Brain microvascular endothelial cell (primary cell): ENCODE measurements around the gene MET.

ENCODE experiments used
- DNase-seq: peaks from one replicate; pipeline ENCODE4 v3.0.0-alpha.2; 2020
- H3K27ac ChIP-seq: fragments of 250-450 bp; sonication (Bioruptor Pico); 2 replicates; pipeline ENCODE4 v1.5.1; 2020; ENCODE audit warnings: mild to moderate bottlenecking, moderate library complexity
- H3K27me3 ChIP-seq: fragments of 250-450 bp; sonication (Bioruptor Pico); replicated peaks from 2 replicates; pipeline ENCODE4 v1.5.1; 2020; ENCODE audit warnings: mild to moderate bottlenecking
- H3K36me3 ChIP-seq: fragments of 250-450 bp; sonication (Bioruptor Pico); replicated peaks from 2 replicates; pipeline ENCODE4 v1.5.1; 2020; ENCODE audit warnings: mild to moderate bottlenecking
- H3K4me3 ChIP-seq: 2 replicates; pipeline ENCODE4 v1.5.1; 2011; ENCODE audit warnings: low read depth, mild to moderate bottlenecking, control low read depth, low read length, moderate library complexity
- in situ Hi-C: cut with HindIII; loops from 2 replicates; pipeline ENCODE4 v1.10.0; 2017; ENCODE audit warnings: low sequenced_read_pairs, low pct_ligation_motif_present
- TF ChIP-seq, protein P1 (sequence below): IDR thresholded peaks from 2 replicates; pipeline ENCODE4 v1.5.1; 2011; ENCODE audit warnings: low read depth, mild to moderate bottlenecking, moderate library complexity, low read length, control low read depth, inconsistent platforms; ENCODE audit errors: missing control alignments

Gene MET

DNA sequence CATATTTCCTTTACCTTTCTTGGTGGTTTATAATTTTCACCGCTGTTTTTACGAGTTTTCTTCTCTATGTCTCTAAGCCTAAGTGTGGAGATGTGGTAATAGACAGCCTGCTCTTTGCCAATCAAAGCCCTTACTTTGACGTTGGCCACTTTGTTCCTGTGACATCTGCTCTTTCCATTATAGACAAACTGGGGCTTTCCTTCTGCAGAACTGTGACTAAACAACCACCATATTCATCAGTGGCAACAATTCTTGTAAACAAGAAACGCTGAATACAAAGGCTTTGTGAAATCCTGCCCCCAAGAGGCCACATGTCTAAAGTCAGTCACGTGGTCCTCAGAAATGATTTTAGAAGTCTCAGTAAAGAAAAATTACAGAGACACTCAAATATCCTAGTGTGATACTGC is 130.8 kb downstream of the MET start:
- H3K27me3 ChIP-seq: no peaks in the 10 kb centered on the region
- H3K27ac ChIP-seq: peak overlapping the region; percentile 31
- TF ChIP-seq, protein P1, sequence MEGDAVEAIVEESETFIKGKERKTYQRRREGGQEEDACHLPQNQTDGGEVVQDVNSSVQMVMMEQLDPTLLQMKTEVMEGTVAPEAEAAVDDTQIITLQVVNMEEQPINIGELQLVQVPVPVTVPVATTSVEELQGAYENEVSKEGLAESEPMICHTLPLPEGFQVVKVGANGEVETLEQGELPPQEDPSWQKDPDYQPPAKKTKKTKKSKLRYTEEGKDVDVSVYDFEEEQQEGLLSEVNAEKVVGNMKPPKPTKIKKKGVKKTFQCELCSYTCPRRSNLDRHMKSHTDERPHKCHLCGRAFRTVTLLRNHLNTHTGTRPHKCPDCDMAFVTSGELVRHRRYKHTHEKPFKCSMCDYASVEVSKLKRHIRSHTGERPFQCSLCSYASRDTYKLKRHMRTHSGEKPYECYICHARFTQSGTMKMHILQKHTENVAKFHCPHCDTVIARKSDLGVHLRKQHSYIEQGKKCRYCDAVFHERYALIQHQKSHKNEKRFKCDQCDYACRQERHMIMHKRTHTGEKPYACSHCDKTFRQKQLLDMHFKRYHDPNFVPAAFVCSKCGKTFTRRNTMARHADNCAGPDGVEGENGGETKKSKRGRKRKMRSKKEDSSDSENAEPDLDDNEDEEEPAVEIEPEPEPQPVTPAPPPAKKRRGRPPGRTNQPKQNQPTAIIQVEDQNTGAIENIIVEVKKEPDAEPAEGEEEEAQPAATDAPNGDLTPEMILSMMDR: peak; percentile 68
- DNase-seq: peak; percentile 68
- H3K4me3 ChIP-seq: no peak overlapping the region
- no peaks in the 10 kb centered on the region for H3K36me3 ChIP-seq
- in situ Hi-C loops: no loop called here

DNA sequence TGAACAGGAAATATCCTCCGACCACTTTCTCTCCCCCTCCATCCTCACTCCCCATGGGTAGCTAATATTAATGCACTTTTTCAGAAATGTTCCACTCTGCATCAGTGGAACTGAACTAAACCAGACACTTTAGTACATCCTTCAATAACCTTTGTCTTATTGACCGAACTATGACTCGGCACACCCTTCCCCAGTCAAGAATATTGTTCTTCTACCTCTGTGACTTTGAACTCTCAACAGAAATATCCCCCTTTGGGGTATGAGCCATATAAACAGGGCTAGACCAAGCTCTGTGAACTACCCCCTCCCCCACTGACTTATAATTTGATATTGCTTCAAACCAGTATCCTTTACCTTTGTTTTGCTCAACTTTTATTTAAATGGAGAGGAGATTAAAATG is 132.5 kb downstream of the MET start:
- in situ Hi-C loops: no loop called here
- Histone ChIP-seq H3K27ac (no peak overlapping the region), H3K27me3 (no peaks in the 10 kb centered on the region), H3K36me3 (no peaks in the 10 kb centered on the region), H3K4me3 (no peak overlapping the region)
- TF ChIP-seq, protein P1: no peak
- DNase-seq: no peak

DNA sequence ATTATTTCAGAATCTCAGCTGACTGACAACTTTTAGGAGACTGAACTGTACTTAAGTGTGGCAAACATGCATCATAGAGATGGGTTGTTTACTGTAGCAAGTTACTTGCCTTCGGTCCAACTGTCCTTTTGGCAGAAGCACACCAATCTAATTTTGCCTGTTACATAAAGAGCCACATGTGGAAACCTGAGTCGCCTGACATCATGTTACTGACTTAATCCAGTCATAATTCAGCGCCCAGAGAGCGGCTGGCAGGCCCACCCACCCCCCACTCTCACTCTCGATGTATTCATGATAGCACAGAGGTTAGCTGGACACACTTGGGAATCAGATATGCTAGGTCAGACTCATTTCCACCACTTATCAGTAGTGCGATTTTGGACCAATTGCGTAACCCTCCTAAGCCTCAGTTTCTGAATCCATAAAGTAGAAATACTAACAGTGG is 133.1 kb downstream of the MET start:
- Histone ChIP-seq H3K27me3 (no peaks in the 10 kb centered on the region), H3K27ac (no peak overlapping the region), H3K36me3 (no peaks in the 10 kb centered on the region), H3K4me3 (no peak overlapping the region)
- in situ Hi-C loops: no loop called here
- no peak for DNase-seq
- TF ChIP-seq, protein P1: no peak

DNA sequence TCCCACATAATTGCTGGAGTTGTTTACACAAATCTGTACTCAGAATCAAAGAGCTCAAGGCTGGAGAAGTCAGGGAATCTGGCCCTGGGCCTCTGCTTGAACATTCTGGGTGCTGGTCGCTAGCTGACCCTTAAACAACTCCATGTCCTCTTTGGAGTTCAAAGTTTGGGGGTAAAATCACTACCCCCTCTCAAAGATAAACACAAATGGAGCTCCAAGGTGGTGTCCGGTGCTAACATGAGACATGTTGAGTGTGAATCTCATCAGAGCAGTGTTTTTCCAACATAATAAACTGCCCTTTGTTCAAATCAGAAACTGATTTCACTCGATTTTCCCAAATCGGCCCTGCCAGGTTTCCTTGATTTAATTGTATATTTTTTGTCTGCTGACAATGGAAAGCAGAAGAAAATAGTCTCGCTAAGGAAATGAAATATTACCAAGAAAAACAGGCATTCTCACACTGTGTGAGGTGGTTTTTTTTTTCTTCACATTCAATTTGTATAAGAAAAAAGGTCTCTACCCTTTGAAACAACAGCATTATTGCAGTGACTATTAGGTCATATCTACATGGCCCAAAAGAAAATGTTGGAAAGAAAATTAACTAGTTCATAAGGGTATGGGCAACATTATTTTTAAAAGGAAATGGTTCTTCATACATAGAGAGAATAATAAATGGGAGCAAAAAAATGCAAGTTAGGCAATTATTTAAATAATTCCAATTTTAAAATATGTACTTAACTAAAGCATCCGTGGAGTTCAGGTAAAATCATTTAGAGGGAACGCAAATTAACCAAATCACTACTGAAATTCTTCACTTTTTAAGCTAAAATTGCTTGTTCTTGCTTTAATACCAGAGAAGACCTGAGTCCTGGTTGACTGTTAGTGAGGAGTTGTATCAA is 134.3 kb downstream of the MET start:
- Histone ChIP-seq H3K27me3 (no peaks in the 10 kb centered on the region), H3K36me3 (no peaks in the 10 kb centered on the region), H3K4me3 (no peak overlapping the region), H3K27ac (no peak overlapping the region)
- TF ChIP-seq, protein P1: no peak
- in situ Hi-C loops: no loop called here
- no peak for DNase-seq

DNA sequence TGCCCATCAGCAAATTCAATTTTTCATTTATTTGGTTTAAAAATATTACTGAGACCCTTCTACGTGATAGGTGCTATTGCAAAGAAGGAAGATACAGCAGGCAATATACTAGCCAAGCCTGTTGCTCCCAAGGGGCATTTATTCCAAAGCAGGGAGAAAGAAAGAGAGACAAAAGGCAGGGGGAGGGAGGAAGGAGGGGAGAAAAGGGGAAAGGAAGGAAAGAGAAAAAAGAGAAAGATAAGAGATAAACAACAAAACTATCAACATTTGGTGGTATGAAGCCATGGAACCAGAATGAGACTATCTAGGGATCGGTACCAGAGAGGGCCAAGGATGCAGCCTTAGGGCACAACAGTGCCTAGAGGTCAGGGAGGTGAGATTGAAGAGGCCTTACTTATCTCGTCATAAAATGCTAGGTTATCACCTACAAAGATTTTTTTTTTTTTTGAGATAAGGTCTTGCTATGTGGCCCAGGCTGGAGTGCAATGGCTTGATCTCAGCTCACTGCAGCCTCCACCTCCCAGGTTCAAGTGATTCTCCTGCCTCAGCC is 135.1 kb downstream of the MET start:
- no peak for DNase-seq
- TF ChIP-seq, protein P1: no peak
- in situ Hi-C loops: no loop called here
- H3K27me3 ChIP-seq: no peaks in the 10 kb centered on the region
- H3K36me3 ChIP-seq: no peaks in the 10 kb centered on the region
- no peak overlapping the region for H3K4me3 ChIP-seq
- H3K27ac ChIP-seq: no peak overlapping the region
